HepG2 (cell line): ENCODE data around the gene PRUNE1. TPM values are rescaled to one million over a fixed set of nuclear protein-coding genes. Genes with fewer than 3 reads are reported as not detected.

Experiments used
- DNMT3B ChIP-seq: conservative IDR thresholded peaks from 2 replicates; pipeline ENCODE4 v1.6.1; 2016; ENCODE audit warnings: missing biosample characterization, control low read depth
- FIP1L1 ChIP-seq: fragments of 200-400 bp; formaldehyde crosslinking; IDR thresholded peaks from 2 replicates; pipeline ENCODE4 v1.6.1; 2018; ENCODE audit warnings: low read depth, mild to moderate bottlenecking, low read length, moderate library complexity, borderline replicate concordance; ENCODE audit not compliant: insufficient read depth
- KLF6 ChIP-seq: IDR thresholded peaks from 2 replicates; pipeline ENCODE4 v1.8.0; 2016; ENCODE audit warnings: missing biosample characterization, missing genetic modification reagents
- MIER3 ChIP-seq: IDR thresholded peaks from 2 replicates; pipeline ENCODE4 v1.6.1; 2016; ENCODE audit warnings: missing compliant biosample characterization, borderline replicate concordance
- POLR2AphosphoS5 ChIP-seq: IDR thresholded peaks from 2 replicates; pipeline ENCODE4 v1.6.1; 2012; ENCODE audit warnings: low read depth, low read length
- RORA ChIP-seq: sonication (generic); formaldehyde crosslinking; IDR thresholded peaks from 2 replicates; pipeline ENCODE4 v1.5.0; 2020; ENCODE audit warnings: mild to moderate bottlenecking, missing genetic modification reagents, moderate library complexity
- SP5 ChIP-seq: IDR thresholded peaks from 2 replicates; pipeline ENCODE4 v1.6.1; 2016; ENCODE audit warnings: low read depth, borderline replicate concordance
- ZNF724P ChIP-seq: sonication (generic); formaldehyde crosslinking; IDR thresholded peaks from 2 replicates; pipeline ENCODE4 v1.8.0; 2022; ENCODE audit warnings: missing genetic modification reagents, borderline replicate concordance
- ZNF839 ChIP-seq: sonication (generic); formaldehyde crosslinking; IDR thresholded peaks from 2 replicates; pipeline ENCODE4 v1.4.0; 2020; ENCODE audit warnings: missing genetic modification reagents, mild to moderate bottlenecking, borderline replicate concordance
- polyA plus RNA-seq, 8 experiments: library from polyadenylated mRNA; depleted of rRNA in 3 of 8; stranded (reverse) in 7 of 8; unstranded in 1 of 8; fragments of >200 nt; fragmentation: Illumina TruSeq in 4 of 8; extraction: Trizol in 4 of 8; gene quantifications; 2 replicates each; pipeline versions ENCODE4 v1.2.1 to v1.2.3, GENCODE V29; 2011 to 2016; ENCODE audit warnings: low read depth in 4 of 8, missing spikeins in 1 of 8, mixed read lengths in 1 of 8; ENCODE audit not compliant: insufficient read depth in 1 of 8
- total RNA-seq, 5 experiments: library from RNA; depleted of rRNA; stranded (reverse); fragments of >200 nt; fragmentation: Illumina TruSeq; extraction: Trizol; gene quantifications; 2 replicates each; pipeline ENCODE4 v1.2.3, GENCODE V29; 2016; ENCODE audit warnings: low read depth in 1 of 5
- TF ChIP-seq, protein P1 (sequence below): sonication (generic); formaldehyde crosslinking; IDR thresholded peaks from 2 replicates; pipeline ENCODE4 v1.5.1; 2020; ENCODE audit warnings: mild to moderate bottlenecking, missing genetic modification reagents, borderline replicate concordance
- TF ChIP-seq, protein P2 (sequence below): sonication (generic); formaldehyde crosslinking; IDR thresholded peaks from 2 replicates; pipeline ENCODE4 v1.4.0; 2020; ENCODE audit warnings: missing genetic modification reagents
- TF ChIP-seq, protein P3 (sequence below): sonication (generic); formaldehyde crosslinking; IDR thresholded peaks from 2 replicates; pipeline ENCODE4 v1.4.0; 2020; ENCODE audit warnings: missing genetic modification reagents, borderline replicate concordance
- TF ChIP-seq, protein P4 (sequence below): sonication (generic); formaldehyde crosslinking; IDR thresholded peaks from 2 replicates; pipeline ENCODE4 v1.5.0; 2020; ENCODE audit warnings: mild to moderate bottlenecking, missing genetic modification reagents
- TF ChIP-seq, protein P5 (sequence below): sonication (generic); formaldehyde crosslinking; IDR thresholded peaks from 2 replicates; pipeline ENCODE4 v1.4.0; 2020; ENCODE audit warnings: missing genetic modification reagents, borderline replicate concordance

The PRUNE1 gene
- total and polyA plus RNA-seq, 2 of the 13 experiments (the other 11 are each of a cell fraction or from before 2014, with no cell fraction given): 19.0 to 31.9 TPM

DNA sequence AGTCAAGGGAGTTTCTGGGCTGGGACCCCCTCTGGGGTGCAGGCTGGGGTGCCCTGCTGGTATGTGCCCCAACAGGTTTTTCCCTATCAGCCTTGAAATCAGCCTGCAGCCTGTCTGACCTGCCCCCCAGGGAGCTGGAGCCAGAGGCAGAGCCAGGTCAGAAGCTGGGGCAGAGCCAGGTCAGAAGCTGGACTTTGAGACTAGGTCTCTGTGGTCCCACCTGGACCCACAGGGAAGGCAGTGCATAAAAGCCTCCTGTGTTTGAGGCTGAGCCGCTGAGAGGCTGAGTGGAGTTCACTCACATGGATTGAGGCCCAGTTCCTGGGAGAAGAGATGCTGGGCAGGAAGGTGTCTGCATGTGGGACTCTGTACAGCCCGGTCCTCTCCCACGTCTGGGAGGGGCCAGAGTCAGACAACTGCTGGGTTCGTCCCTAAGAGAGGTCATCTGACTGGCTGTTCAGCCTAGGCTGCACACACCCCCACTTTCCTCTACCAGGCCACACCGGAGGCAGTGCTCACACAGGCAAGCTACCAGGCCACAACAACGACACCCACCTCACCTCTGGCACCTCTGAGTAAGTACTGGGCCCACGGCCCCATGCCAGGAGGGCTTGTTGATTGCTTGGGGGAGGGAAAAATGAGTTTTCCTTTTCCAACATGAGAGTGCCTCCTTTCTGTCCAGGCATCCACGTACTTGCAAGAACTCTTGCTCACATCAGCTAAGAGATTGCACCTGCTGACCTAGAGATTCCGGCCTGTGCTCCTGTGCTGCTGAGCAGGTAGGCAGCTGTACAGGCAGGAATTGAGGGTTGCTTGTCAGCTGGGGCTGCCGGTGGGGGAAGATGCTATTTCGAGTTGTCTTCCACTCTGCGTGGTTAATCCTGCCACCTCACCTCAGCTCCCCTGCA is 26.2 kb upstream of the PRUNE1 start, which contains the start of gene ANXA9 (continued):
- TF ChIP-seq, protein P1, sequence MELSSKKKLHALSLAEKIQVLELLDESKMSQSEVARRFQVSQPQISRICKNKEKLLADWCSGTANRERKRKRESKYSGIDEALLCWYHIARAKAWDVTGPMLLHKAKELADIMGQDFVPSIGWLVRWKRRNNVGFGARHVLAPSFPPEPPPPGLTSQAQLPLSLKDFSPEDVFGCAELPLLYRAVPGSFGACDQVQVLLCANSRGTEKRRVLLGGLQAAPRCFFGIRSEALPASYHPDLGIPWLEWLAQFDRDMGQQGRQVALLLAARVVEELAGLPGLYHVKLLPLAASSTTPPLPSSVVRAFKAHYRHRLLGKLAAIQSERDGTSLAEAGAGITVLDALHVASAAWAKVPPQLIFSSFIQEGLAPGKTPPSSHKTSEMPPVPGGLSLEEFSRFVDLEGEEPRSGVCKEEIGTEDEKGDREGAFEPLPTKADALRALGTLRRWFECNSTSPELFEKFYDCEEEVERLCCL: no peak
- TF ChIP-seq FIP1L1 (no peak), DNMT3B (no peak), POLR2AphosphoS5 (peak; percentile 53), KLF6 (CRISPR knock-in tag) (peak; percentile 72; the same call in 1 of the 2 replicates), MIER3 (CRISPR knock-in tag) (peak; percentile 69; the same call in 1 of the 2 replicates), SP5 (CRISPR knock-in tag) (peak; percentile 65; the same call in 1 of the 2 replicates), ZNF839 (CRISPR knock-in tag) (no peak), RORA (CRISPR knock-in tag) (no peak), ZNF724P (CRISPR knock-in tag) (no peak; the same call in 1 of the 2 replicates)
- TF ChIP-seq, protein P2, sequence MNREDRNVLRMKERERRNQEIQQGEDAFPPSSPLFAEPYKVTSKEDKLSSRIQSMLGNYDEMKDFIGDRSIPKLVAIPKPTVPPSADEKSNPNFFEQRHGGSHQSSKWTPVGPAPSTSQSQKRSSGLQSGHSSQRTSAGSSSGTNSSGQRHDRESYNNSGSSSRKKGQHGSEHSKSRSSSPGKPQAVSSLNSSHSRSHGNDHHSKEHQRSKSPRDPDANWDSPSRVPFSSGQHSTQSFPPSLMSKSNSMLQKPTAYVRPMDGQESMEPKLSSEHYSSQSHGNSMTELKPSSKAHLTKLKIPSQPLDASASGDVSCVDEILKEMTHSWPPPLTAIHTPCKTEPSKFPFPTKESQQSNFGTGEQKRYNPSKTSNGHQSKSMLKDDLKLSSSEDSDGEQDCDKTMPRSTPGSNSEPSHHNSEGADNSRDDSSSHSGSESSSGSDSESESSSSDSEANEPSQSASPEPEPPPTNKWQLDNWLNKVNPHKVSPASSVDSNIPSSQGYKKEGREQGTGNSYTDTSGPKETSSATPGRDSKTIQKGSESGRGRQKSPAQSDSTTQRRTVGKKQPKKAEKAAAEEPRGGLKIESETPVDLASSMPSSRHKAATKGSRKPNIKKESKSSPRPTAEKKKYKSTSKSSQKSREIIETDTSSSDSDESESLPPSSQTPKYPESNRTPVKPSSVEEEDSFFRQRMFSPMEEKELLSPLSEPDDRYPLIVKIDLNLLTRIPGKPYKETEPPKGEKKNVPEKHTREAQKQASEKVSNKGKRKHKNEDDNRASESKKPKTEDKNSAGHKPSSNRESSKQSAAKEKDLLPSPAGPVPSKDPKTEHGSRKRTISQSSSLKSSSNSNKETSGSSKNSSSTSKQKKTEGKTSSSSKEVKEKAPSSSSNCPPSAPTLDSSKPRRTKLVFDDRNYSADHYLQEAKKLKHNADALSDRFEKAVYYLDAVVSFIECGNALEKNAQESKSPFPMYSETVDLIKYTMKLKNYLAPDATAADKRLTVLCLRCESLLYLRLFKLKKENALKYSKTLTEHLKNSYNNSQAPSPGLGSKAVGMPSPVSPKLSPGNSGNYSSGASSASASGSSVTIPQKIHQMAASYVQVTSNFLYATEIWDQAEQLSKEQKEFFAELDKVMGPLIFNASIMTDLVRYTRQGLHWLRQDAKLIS (CRISPR knock-in tag): no peak
- TF ChIP-seq, protein P3, sequence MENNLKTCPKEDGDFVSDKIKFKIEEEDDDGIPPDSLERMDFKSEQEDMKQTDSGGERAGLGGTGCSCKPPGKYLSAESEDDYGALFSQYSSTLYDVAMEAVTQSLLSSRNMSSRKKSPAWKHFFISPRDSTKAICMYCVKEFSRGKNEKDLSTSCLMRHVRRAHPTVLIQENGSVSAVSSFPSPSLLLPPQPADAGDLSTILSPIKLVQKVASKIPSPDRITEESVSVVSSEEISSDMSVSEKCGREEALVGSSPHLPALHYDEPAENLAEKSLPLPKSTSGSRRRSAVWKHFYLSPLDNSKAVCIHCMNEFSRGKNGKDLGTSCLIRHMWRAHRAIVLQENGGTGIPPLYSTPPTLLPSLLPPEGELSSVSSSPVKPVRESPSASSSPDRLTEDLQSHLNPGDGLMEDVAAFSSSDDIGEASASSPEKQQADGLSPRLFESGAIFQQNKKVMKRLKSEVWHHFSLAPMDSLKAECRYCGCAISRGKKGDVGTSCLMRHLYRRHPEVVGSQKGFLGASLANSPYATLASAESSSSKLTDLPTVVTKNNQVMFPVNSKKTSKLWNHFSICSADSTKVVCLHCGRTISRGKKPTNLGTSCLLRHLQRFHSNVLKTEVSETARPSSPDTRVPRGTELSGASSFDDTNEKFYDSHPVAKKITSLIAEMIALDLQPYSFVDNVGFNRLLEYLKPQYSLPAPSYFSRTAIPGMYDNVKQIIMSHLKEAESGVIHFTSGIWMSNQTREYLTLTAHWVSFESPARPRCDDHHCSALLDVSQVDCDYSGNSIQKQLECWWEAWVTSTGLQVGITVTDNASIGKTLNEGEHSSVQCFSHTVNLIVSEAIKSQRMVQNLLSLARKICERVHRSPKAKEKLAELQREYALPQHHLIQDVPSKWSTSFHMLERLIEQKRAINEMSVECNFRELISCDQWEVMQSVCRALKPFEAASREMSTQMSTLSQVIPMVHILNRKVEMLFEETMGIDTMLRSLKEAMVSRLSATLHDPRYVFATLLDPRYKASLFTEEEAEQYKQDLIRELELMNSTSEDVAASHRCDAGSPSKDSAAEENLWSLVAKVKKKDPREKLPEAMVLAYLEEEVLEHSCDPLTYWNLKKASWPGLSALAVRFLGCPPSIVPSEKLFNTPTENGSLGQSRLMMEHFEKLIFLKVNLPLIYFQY (CRISPR knock-in tag): peak; percentile 84; the same call in 1 of the 2 replicates
- TF ChIP-seq, protein P4, sequence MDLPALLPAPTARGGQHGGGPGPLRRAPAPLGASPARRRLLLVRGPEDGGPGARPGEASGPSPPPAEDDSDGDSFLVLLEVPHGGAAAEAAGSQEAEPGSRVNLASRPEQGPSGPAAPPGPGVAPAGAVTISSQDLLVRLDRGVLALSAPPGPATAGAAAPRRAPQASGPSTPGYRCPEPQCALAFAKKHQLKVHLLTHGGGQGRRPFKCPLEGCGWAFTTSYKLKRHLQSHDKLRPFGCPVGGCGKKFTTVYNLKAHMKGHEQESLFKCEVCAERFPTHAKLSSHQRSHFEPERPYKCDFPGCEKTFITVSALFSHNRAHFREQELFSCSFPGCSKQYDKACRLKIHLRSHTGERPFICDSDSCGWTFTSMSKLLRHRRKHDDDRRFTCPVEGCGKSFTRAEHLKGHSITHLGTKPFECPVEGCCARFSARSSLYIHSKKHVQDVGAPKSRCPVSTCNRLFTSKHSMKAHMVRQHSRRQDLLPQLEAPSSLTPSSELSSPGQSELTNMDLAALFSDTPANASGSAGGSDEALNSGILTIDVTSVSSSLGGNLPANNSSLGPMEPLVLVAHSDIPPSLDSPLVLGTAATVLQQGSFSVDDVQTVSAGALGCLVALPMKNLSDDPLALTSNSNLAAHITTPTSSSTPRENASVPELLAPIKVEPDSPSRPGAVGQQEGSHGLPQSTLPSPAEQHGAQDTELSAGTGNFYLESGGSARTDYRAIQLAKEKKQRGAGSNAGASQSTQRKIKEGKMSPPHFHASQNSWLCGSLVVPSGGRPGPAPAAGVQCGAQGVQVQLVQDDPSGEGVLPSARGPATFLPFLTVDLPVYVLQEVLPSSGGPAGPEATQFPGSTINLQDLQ (CRISPR knock-in tag): peak; percentile 49; the same call in 1 of the 2 replicates
- TF ChIP-seq, protein P5, sequence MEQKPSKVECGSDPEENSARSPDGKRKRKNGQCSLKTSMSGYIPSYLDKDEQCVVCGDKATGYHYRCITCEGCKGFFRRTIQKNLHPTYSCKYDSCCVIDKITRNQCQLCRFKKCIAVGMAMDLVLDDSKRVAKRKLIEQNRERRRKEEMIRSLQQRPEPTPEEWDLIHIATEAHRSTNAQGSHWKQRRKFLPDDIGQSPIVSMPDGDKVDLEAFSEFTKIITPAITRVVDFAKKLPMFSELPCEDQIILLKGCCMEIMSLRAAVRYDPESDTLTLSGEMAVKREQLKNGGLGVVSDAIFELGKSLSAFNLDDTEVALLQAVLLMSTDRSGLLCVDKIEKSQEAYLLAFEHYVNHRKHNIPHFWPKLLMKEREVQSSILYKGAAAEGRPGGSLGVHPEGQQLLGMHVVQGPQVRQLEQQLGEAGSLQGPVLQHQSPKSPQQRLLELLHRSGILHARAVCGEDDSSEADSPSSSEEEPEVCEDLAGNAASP (CRISPR knock-in tag): peak; percentile 95
